GM12891 (cell line): Measurements from ENCODE around the gene HAUS7.

Experiments
- POLR2A ChIP-seq: IDR thresholded peaks from 2 replicates; pipeline ENCODE4 v1.6.1; 2011; ENCODE audit warnings: low read depth, low read length, control low read depth
- POLR2AphosphoS5 ChIP-seq: IDR thresholded peaks from 2 replicates; pipeline ENCODE4 v1.6.1; 2011; ENCODE audit warnings: low read depth, low read length, control low read depth
- SPI1 ChIP-seq: IDR thresholded peaks from 2 replicates; pipeline ENCODE4 v1.6.1; 2011; ENCODE audit warnings: low read depth, low read length, control low read depth
- TAF1 ChIP-seq: IDR thresholded peaks from 2 replicates; pipeline ENCODE4 v1.6.1; 2011; ENCODE audit warnings: low read depth, low read length, control low read depth

DNA sequence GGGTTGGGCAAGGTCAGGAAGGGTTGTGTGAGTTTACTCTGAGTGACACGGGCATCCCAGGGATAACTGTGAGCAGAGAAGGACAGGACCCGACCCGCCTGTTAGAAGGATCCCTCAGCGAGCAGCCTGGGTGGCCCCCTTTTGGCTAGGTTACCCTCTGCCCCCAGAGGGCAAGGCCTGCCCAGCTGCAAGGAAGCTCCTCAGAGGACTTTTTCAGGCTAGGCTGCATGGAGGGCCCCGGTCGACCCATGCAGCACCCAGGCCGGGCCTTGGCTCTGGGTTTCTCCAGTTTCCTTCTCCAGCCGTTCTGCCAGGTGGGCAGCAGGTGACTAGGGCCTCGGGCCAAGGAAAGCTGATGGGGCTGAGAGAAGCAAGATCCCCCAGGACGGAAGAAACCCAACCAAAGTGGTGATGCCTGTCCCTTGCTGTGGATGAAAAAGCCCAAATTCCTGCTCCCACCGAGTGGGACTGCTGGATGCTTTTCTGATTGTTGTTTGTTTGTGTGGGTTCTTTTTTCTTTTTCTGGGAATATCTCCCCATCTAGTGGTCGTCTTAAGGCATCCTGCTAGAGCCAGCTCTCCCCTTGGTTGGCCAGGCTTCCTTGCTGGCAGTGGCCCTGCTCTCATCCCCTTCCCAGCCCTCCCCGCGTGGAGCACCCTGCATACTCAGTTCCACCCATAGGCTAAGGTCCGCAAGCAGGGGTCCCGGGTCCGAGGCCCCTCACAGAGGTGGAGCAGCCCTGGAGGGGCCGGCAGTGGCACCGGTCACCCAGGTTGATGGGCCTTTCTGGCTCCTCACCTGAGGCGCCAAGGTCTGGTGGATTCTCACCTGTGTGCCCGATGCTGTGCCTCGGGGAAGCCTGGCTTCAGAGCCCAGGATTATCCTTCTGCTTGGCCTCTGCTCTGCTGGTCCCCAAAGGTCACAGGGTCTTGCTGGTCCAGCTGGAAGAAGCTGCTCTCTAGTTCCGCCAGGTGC is 57.3 kb downstream of the HAUS7 start:
- TF ChIP-seq POLR2A: no peak
- no peak for TF ChIP-seq TAF1
- no peak for TF ChIP-seq POLR2AphosphoS5
- TF ChIP-seq SPI1: no peak
